Keratinocyte (primary cell): ENCODE measurements around the gene SCFD2. TPM values are rescaled to one million over a fixed set of nuclear protein-coding genes. Genes with fewer than 3 reads are reported as not detected.

ENCODE experiments used
- DNase-seq: peaks from one replicate; pipeline ENCODE4 v3.0.0-alpha.2; 2011; ENCODE audit warnings: low read depth, missing footprints, low spot score
- FAIRE-seq: peaks from 2 replicates; lab custom pipeline; 2011; peaks lifted over from hg19 to GRCh38; lab: Jason Lieb, UNC
- H2AFZ ChIP-seq: 2 replicates; pipeline ENCODE4 v1.6.0; 2012; ENCODE audit warnings: low read length, control low read depth, inconsistent platforms; ENCODE audit not compliant: control insufficient read depth
- H3K27ac ChIP-seq: 2 replicates; pipeline ENCODE4 v1.5.1; 2011; ENCODE audit warnings: low read length; ENCODE audit not compliant: control insufficient read depth, insufficient read depth
- H3K27me3 ChIP-seq: 3 replicates; pipeline ENCODE4 v1.6.0; 2011; ENCODE audit warnings: low read length; ENCODE audit not compliant: control insufficient read depth, insufficient read depth; ENCODE audit errors: extremely low read depth
- H3K36me3 ChIP-seq, 2 experiments: 2 replicates in 1 of 2; 3 replicates in 1 of 2; pipeline ENCODE4 v1.5.1; 2011; ENCODE audit warnings: low read length in 2 of 2, mild to moderate bottlenecking in 1 of 2; ENCODE audit not compliant: control insufficient read depth in 2 of 2, insufficient read depth in 2 of 2; ENCODE audit errors: extremely low read depth in 1 of 2
- H3K4me1 ChIP-seq: 3 replicates; pipeline ENCODE4 v1.5.1; 2011; ENCODE audit warnings: low read length; ENCODE audit not compliant: control insufficient read depth, insufficient read depth; ENCODE audit errors: extremely low read depth
- H3K4me2 ChIP-seq: 3 replicates; pipeline ENCODE4 v1.6.0; 2011; ENCODE audit warnings: low read depth, low read length; ENCODE audit not compliant: control insufficient read depth, insufficient read depth; ENCODE audit errors: extremely low read depth
- H3K4me3 ChIP-seq, 3 experiments: fragments of 200-600 bp in 1 of 3; sonication (generic) in 1 of 3; 2 replicates in 2 of 3; 3 replicates in 1 of 3; pipeline ENCODE4 v1.5.1; 2011 to 2016; ENCODE audit warnings: low read length in 3 of 3, mild to moderate bottlenecking in 3 of 3, control low read depth in 2 of 3, inconsistent platforms in 1 of 3, low read depth in 1 of 3, mixed read lengths in 1 of 3, mixed run types in 1 of 3, moderate library complexity in 1 of 3; ENCODE audit not compliant: control insufficient read depth in 2 of 3, insufficient read depth in 2 of 3; ENCODE audit errors: extremely low read depth in 1 of 3
- H3K79me2 ChIP-seq: 2 replicates; pipeline ENCODE4 v1.6.0; 2012; ENCODE audit warnings: low read length; ENCODE audit not compliant: control insufficient read depth, insufficient read depth
- H3K9ac ChIP-seq: 3 replicates; pipeline ENCODE4 v1.6.0; 2011; ENCODE audit warnings: low read length; ENCODE audit not compliant: control insufficient read depth, insufficient read depth; ENCODE audit errors: extremely low read depth
- H3K9me1 ChIP-seq: 3 replicates; pipeline ENCODE4 v1.6.0; 2011; ENCODE audit warnings: low read length; ENCODE audit not compliant: control insufficient read depth, insufficient read depth; ENCODE audit errors: extremely low read depth
- H3K9me3 ChIP-seq: 2 replicates; pipeline ENCODE4 v1.5.1; 2012; ENCODE audit warnings: low read depth, low read length; ENCODE audit not compliant: control insufficient read depth
- H4K20me1 ChIP-seq: 3 replicates; pipeline ENCODE4 v1.6.0; 2011; ENCODE audit warnings: low read length; ENCODE audit not compliant: control insufficient read depth, insufficient read depth; ENCODE audit errors: extremely low read depth
- CTCF ChIP-seq, 3 experiments: IDR thresholded peaks in 1 of 3; conservative IDR thresholded peaks in 1 of 3; optimal IDR thresholded peaks in 1 of 3; 2 replicates in 2 of 3; 3 replicates in 1 of 3; pipeline versions ENCODE3 to v1.5.1; 2011; ENCODE audit warnings: low read length in 3 of 3, mild to moderate bottlenecking in 3 of 3, moderate library complexity in 2 of 3, control low read depth in 1 of 3, inconsistent platforms in 1 of 3; ENCODE audit not compliant: insufficient read depth in 2 of 3; ENCODE audit errors: extremely low read depth in 1 of 3
- EZH2 ChIP-seq: IDR thresholded peaks from one replicate; pipeline ENCODE4 v1.6.1; 2012; ENCODE audit warnings: inconsistent platforms, mild to moderate bottlenecking, low read length, moderate library complexity
- dilution Hi-C: fragments of 300-500 bp; cut with MboI; formaldehyde crosslinking; loops from one replicate; pipeline ENCODE4 v1.7.0; 2020; ENCODE audit warnings: low sequenced_read_pairs; ENCODE audit not compliant: extremely low pct_ligation_motif_present
- polyA plus RNA-seq, 5 experiments: library from polyadenylated mRNA; depleted of rRNA in 3 of 5; stranded (reverse) in 3 of 5; stranded (forward) in 1 of 5; unstranded in 1 of 5; fragments of >200 nt; gene quantifications; 1 replicate in 1 of 5; 2 replicates in 3 of 5; 3 replicates in 1 of 5; pipeline versions ENCODE4 v1.2.1 to v1.2.3, GENCODE V29; 2011 to 2012; ENCODE audit warnings: missing spikeins in 2 of 5, low read depth in 1 of 5, low replicate concordance in 1 of 5

The SCFD2 gene
- polyA plus RNA-seq, 1 donor (not counting 4 experiments of a cell fraction or from before 2014, with no cell fraction given) = 13.9 TPM

GRCh38 chr4:53364624-53365023 lies 1.2 kb downstream of the SCFD2 start:
- no peak overlapping the region for H2AFZ ChIP-seq
- dilution Hi-C loops = no loop called here
- H3K79me2 ChIP-seq = peaks cover 44% of the 10 kb centered on the region

DNA sequence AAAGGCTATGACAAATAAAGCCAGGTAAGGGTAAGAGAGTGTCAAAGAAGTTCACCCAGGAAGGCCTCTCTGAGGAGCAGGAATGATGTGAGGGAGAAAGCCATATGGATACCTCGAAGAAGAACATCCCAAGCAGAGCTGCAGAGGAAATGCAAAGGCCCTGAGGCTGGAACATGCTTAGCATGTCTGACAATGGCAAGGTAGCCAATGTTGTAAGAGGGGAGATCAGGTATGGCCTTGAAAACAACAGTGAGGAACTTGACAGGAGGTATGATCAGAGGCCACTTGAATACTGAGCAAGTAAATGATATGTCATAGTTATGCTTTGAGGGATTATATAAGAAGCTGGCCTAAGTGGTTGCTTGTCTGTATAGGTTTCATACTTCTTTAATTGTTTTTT lies 3.8 kb downstream of the SCFD2 start:
- H3K4me1 ChIP-seq = peaks cover 13% of the 10 kb centered on the region
- H3K4me3 ChIP-seq = no peak overlapping the region
- H3K27me3 ChIP-seq = no peaks in the 10 kb centered on the region
- no peaks in the 10 kb centered on the region for H3K9me3 ChIP-seq
- no peak overlapping the region for H3K9ac ChIP-seq
- H3K4me2 ChIP-seq = peak overlapping the region; percentile 42
- dilution Hi-C loops = no loop called here
- H3K36me3 ChIP-seq = no peaks in the 10 kb centered on the region
- H3K79me2 ChIP-seq = peaks cover 45% of the 10 kb centered on the region
- H3K27ac ChIP-seq = no peak overlapping the region
- H2AFZ ChIP-seq = no peak overlapping the region
- DNase-seq = no peak
- TF ChIP-seq EZH2 (no peak), CTCF (optimal IDR thresholded peaks at IDR 0.05 in 1 of 3, IDR thresholded peaks at IDR 0.05 in 1 of 3, conservative IDR thresholded peaks at IDR 0.05 in 1 of 3; ENCODE audit: extremely low read depth in 1 of 3, insufficient read depth in 2 of 3, low read length in 3 of 3) (no peak)
- H4K20me1 ChIP-seq = no peaks in the 10 kb centered on the region
- FAIRE-seq = no peak
- no peaks in the 10 kb centered on the region for H3K9me1 ChIP-seq

More at GRCh38 chr4:53364624-53365023, 1.2 kb downstream of the SCFD2 start:
- Histone ChIP-seq H3K9me3 (no peaks in the 10 kb centered on the region), H3K27ac (no peak overlapping the region), H3K27me3 (no peaks in the 10 kb centered on the region), H3K4me2 (peak overlapping the region; percentile 88), H3K36me3 (no peaks in the 10 kb centered on the region), H3K4me3 (peak overlapping the region; percentile 63 to 92 (median 75)), H3K9me1 (no peaks in the 10 kb centered on the region), H3K9ac (peak overlapping the region; percentile 60), H4K20me1 (no peaks in the 10 kb centered on the region), H3K4me1 (peaks cover 13% of the 10 kb centered on the region)
- FAIRE-seq (no peak), DNase-seq (no peak)
- no peak for TF ChIP-seq EZH2
- TF ChIP-seq CTCF (optimal IDR thresholded peaks at IDR 0.05 in 1 of 3, IDR thresholded peaks at IDR 0.05 in 1 of 3, conservative IDR thresholded peaks at IDR 0.05 in 1 of 3; ENCODE audit: extremely low read depth in 1 of 3, insufficient read depth in 2 of 3, low read length in 3 of 3) = no peak
